ENCODE results near the gene NAA80. TPM values are rescaled to one million over a fixed set of nuclear protein-coding genes. Genes with fewer than 3 reads are reported as not detected.

Gene NAA80
- polyA plus RNA-seq, 1 donor = 9.6 TPM

DNA sequence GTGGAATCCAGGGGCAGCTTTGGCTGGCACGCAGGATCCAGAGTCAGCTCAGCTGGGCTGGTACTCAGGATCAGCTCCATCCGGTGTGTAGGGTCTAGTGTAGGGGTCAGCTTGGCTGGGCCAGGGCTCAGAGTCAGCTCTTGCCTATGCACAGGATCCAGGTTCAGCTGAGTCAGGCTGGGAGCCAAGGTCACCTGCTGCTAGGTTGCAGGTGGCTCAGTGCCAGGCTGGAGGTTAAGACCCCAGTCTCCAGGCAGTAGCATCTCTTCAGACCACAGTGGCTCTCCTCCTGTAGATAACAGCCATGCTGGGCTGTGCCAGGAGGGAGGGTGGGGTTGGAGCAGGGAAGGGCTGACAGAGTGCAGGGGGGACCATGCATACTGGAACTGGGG lies 1.8 kb downstream of the NAA80 start:
- Histone ChIP-seq H3K4me1 (ENCODE audit: control insufficient read depth, insufficient read depth, low read length) (peaks cover 33% of the 10 kb centered on the region), H3K27ac (ENCODE audit: low read length) (no peak overlapping the region), H3K9me3 (ENCODE audit: control insufficient read depth, low read depth, low read length) (no peaks in the 10 kb centered on the region), H3K4me3 (ENCODE audit: low read length) (no peak overlapping the region), H3K36me3 (ENCODE audit: control insufficient read depth, insufficient read depth, low read length) (no peaks in the 10 kb centered on the region), H3K27me3 (ENCODE audit: control insufficient read depth, insufficient read depth, low read length) (no peaks in the 10 kb centered on the region)
- no CpG with 5 or more reads among the region's 2 CpGs for WGBS (ENCODE audit: insufficient coverage, low lambda C conversion rate)
- DNase-seq = no peak

DNA sequence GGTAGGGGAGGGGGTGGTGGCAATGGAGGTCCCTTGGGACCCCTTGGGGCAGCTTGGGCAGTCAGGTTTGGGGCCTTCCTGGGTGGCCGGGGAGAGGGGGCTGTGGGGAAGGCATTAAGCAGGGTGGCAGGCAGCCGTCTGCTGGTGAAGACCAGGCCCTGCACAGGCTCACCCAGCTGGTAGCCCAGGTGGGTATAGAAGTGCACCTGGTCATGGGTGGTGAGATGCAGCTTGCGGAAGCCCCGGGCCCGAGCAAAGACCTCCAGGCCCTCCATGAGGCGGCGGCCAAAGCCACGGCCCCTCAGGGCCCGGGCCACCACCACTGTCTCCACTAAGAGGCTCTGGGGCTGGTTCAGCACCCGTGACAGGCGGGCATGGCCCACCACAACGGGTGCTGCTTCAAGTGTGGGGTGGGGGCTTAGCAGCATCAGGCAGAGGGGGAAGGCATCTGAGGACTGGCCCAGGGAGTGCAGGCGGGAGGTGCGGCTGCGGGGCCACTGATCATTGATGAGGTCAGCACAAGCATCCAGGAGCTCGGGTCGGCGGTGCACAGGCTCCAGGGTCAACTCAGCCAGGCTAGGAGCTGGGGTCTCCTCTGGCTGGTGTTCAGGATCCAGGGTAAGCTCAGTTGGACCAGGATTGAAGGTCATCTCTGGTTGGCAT lies 2.4 kb downstream of the NAA80 start:
- no CpG with 5 or more reads among the region's 18 CpGs for WGBS (ENCODE audit: insufficient coverage, low lambda C conversion rate)
- no peak overlapping the region for H3K4me3 ChIP-seq (ENCODE audit: low read length)
- no peaks in the 10 kb centered on the region for H3K9me3 ChIP-seq (ENCODE audit: control insufficient read depth, low read depth, low read length)
- no peak for DNase-seq
- H3K27ac ChIP-seq (ENCODE audit: low read length) = no peak overlapping the region
- no peaks in the 10 kb centered on the region for H3K27me3 ChIP-seq (ENCODE audit: control insufficient read depth, insufficient read depth, low read length)
- H3K36me3 ChIP-seq (ENCODE audit: control insufficient read depth, insufficient read depth, low read length) = no peaks in the 10 kb centered on the region
- peaks cover 29% of the 10 kb centered on the region for H3K4me1 ChIP-seq (ENCODE audit: control insufficient read depth, insufficient read depth, low read length)

DNA sequence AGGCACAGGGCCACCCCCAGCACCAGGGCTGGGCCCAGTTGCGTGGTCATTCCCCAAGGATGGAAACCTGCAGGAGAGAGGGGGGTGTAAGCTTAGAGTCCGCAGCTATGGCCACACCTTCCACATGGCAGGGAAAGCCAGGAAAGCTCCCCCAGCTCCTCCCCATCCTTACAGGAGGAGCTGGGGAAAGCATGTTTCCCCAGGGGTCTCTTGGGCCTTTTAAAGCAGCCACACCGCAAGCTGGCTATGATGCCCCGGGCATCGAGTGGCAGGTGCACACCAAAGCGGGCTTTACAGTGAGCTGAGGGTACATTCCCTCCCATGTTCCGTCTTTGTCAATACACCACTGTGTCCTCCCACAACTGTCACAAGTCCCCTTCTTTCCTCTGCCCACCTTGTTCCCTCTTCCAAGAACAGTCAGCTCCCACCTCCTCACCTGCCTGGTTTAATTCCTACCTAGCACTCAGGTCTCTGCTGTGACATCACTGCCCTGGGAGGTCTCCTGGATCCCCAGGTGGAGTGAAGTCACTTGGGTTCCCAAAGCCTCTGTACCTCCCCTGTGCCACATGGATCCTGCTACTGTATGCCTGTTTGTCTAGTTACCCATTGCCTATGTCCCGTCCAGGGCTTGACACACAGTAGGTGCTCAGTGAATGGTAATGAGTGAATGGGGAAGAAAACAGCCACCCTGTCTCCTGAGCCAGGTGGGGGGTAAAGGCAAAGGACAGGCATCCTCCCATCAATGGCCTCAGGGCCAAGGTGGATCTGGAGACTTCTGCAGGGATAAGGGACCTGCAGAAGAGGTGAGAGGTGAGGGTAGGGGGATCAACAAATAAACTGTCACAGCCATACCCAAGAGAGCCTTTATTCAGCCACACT lies 3.4 kb downstream of the NAA80 start:
- Histone ChIP-seq H3K27ac (ENCODE audit: low read length) (no peak overlapping the region), H3K4me1 (ENCODE audit: control insufficient read depth, insufficient read depth, low read length) (peaks cover 37% of the 10 kb centered on the region), H3K36me3 (ENCODE audit: control insufficient read depth, insufficient read depth, low read length) (no peaks in the 10 kb centered on the region), H3K4me3 (ENCODE audit: low read length) (no peak overlapping the region), H3K27me3 (ENCODE audit: control insufficient read depth, insufficient read depth, low read length) (no peaks in the 10 kb centered on the region), H3K9me3 (ENCODE audit: control insufficient read depth, low read depth, low read length) (no peaks in the 10 kb centered on the region)
- DNase-seq = no peak
- no CpG with 5 or more reads among the region's 8 CpGs for WGBS (ENCODE audit: insufficient coverage, low lambda C conversion rate)

DNA sequence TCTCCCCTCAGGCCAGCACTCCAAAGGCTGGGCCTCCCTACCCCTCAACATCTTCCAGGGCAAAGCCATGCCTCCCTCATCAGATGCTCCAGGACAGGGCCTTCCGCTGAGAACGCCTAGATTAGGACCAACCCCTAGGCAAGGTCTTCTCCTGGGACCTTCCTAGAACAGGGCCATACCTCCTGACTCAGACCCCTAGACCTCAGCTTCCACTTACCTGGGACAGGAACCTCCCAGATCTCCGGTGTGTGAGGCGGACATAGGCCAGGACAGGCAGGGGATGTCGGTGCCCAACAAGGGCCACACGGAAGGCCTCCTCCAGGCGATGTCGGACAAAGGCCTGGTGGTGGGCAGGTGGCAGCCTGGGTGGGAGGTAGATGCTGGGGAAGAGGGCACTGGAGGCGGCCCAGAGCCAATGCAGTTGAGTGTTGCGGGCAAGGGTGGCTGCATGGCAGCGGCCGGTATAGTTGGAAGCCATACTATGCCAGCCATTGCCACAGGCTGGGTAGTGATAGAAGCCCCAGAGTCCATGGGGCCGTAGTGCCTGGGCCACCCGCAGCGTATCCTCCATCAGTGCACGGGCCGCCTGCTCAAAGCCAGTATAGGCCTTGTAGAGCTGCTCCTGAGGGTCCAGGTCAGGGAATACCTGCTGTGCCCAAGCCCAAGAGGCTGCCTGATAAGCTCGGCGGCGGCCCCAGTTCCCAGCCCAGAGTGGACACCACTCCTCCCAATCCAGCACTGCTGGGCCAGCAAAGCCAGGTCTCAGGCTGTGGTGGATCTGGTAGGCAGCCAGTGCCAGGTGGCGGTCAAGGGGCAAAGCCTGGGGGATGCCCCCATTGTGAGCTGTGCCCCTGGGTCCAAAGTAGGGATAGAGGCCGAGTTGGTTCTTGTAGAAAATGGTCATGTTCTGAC lies 4.5 kb downstream of the NAA80 start:
- Histone ChIP-seq H3K4me3 (ENCODE audit: low read length) (no peak overlapping the region), H3K36me3 (ENCODE audit: control insufficient read depth, insufficient read depth, low read length) (peaks cover 7% of the 10 kb centered on the region), H3K9me3 (ENCODE audit: control insufficient read depth, low read depth, low read length) (no peaks in the 10 kb centered on the region), H3K27ac (ENCODE audit: low read length) (no peak overlapping the region), H3K27me3 (ENCODE audit: control insufficient read depth, insufficient read depth, low read length) (no peaks in the 10 kb centered on the region), H3K4me1 (ENCODE audit: control insufficient read depth, insufficient read depth, low read length) (peaks cover 34% of the 10 kb centered on the region)
- no CpG with 5 or more reads among the region's 22 CpGs for WGBS (ENCODE audit: insufficient coverage, low lambda C conversion rate)
- DNase-seq = no peak

DNA sequence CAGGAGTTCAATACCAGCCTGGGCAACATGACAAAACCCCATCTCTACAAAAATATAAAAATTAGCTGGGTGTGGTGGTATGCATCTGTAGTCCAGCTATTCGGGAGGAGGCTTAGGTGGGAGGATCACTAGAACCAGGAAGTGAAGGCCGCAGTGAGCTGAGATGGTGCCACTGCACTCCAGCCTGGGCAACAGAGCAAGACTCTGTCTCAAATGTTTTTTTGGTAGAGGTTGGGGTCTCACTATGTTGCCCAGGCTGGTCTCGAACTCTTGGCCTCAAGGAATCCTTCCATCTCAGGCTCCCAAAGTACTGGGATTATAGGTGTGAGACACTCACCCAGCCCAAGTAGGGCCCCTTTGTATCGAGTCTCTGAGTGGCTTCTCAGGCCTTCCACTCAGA lies 5.1 kb downstream of the NAA80 start:
- DNase-seq = no peak
- peaks cover 32% of the 10 kb centered on the region for H3K4me1 ChIP-seq (ENCODE audit: control insufficient read depth, insufficient read depth, low read length)
- no CpG with 5 or more reads among the region's 4 CpGs for WGBS (ENCODE audit: insufficient coverage, low lambda C conversion rate)
- no peak overlapping the region for H3K27ac ChIP-seq (ENCODE audit: low read length)
- no peaks in the 10 kb centered on the region for H3K9me3 ChIP-seq (ENCODE audit: control insufficient read depth, low read depth, low read length)
- no peak overlapping the region for H3K4me3 ChIP-seq (ENCODE audit: low read length)
- no peaks in the 10 kb centered on the region for H3K27me3 ChIP-seq (ENCODE audit: control insufficient read depth, insufficient read depth, low read length)
- peaks cover 13% of the 10 kb centered on the region for H3K36me3 ChIP-seq (ENCODE audit: control insufficient read depth, insufficient read depth, low read length)

DNA sequence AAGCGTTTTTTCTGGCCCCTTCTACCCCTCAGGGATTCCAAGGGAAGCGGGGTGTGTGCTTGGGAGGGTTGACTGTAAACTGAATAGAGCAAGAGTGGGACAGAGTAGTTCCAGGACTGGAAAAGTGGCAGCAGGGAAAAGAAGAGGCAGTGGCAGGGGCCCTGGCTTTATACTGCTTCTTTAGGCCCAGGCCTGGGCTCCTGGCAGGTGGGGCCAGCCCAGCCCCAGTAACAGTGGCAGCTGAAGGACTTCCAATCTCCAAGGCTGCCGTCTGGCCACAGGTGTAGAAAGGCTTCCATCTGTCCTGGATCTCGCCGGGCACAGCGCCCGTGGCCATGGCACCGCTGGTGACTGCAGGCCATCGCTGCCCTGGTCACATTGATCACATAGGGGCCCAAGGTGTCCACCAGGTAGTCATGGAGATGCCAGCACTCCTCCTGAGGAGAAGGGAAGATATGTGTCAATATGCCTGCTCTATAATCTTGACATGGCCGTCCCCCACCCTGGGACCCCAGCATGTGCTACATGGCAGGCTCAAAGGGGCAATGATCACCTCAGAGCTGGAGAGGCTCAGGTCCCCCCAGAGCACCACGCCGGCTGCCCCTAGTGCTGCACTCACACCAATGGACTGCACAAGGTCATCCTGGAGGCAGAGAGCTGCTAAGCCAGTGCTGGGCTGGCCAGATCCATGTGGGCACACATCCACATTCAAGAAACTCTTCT lies 6.0 kb downstream of the NAA80 start:
- H3K27ac ChIP-seq (ENCODE audit: low read length) = peak overlapping the region; percentile 50
- H3K4me1 ChIP-seq (ENCODE audit: control insufficient read depth, insufficient read depth, low read length) = peaks cover 25% of the 10 kb centered on the region
- H3K36me3 ChIP-seq (ENCODE audit: control insufficient read depth, insufficient read depth, low read length) = peaks cover 22% of the 10 kb centered on the region
- H3K9me3 ChIP-seq (ENCODE audit: control insufficient read depth, low read depth, low read length) = no peaks in the 10 kb centered on the region
- DNase-seq = no peak
- WGBS (ENCODE audit: insufficient coverage, low lambda C conversion rate) = no CpG with 5 or more reads among the region's 12 CpGs
- H3K4me3 ChIP-seq (ENCODE audit: low read length) = no peak overlapping the region
- no peaks in the 10 kb centered on the region for H3K27me3 ChIP-seq (ENCODE audit: control insufficient read depth, insufficient read depth, low read length)

DNA sequence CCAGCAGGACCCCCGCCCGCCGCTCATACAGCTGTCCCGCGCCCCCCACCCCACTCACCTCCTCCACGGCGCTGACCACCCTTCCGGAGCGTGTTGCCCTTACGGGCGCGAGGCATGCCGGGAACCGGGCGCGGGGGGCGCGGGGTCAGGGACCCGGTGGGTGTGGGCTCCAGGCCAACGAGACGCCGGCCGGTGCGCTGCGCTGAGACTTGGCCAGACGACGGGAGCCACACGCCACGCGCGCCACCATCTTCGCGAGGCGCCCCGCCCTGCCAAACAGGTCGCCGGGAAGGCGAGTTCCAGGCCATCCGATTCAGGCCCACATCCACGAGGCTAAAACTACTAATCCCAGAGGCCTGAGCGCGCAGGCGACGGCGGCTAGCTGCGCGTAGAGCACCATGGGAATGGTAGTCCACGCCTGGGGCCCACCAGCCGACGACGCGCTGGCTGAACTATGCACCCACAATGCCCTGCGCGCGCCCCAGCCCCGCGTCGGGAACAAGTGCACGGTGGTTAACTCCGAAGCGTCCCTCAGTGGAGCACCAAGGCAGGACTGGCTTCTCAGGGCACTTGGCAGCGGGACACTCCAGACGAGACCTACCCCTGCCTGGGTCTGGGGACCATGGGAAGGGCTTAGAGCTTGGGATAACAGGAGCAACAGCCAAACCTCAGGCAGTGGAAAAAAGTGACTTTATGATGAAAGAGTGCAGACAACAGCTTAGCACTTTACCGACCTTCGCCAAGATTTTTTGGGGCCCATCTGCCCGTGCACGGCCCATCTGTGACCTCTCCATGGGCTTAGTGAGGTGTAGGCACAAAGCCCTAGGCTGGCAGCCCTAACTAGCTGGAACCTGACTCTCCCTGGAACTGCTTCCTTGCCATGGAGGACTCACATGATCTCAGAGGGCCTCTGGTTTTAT lies 6.8 kb downstream of the NAA80 start, which contains the start of gene IFRD2:
TSS of gene IFRD2 (minus strand) at position 271 of the 920 bp plus-strand sequence. CDS start at position 116, 155 bp downstream.
- H3K36me3 ChIP-seq (ENCODE audit: control insufficient read depth, insufficient read depth, low read length) = peaks cover 30% of the 10 kb centered on the region
- no peaks in the 10 kb centered on the region for H3K27me3 ChIP-seq (ENCODE audit: control insufficient read depth, insufficient read depth, low read length)
- peak within 1 kb of the TSS; percentile 58 for H3K27ac ChIP-seq (ENCODE audit: low read length)
- WGBS (ENCODE audit: insufficient coverage, low lambda C conversion rate) = no CpG with 5 or more reads among the region's 67 CpGs
- peak within 1 kb of the TSS; percentile 74 for H3K4me3 ChIP-seq (ENCODE audit: low read length)
- DNase-seq = peak; percentile 99
- H3K9me3 ChIP-seq (ENCODE audit: control insufficient read depth, low read depth, low read length) = no peaks in the 10 kb centered on the region
- H3K4me1 ChIP-seq (ENCODE audit: control insufficient read depth, insufficient read depth, low read length) = peaks cover 21% of the 10 kb centered on the region

DNA sequence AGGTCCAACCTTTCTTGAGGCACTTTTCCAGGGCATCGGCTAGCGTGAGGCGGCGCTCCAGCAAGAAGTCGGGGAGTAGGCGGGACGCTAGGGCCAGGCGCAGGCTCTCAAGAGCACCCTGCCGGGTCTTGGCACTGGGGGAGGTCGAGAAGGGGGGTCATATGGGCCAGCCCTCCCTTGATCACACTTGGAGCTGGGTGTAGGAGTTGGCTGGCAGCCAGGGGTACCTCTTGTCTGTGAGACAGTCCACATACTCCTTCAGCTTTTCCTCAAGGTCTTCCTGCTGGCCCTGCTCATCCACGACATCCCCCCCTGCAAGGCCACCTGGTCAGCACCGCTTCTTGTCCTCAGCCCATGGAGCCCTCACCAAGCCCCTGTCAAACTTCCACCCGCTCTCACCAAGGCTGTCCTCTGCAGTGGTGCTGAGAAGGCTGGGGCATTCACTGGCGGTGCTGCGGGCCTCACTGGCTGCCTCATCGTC lies 9.0 kb downstream of the NAA80 start:
- H3K9me3 ChIP-seq (ENCODE audit: control insufficient read depth, low read depth, low read length) = no peaks in the 10 kb centered on the region
- H3K27me3 ChIP-seq (ENCODE audit: control insufficient read depth, insufficient read depth, low read length) = no peaks in the 10 kb centered on the region
- WGBS (ENCODE audit: insufficient coverage, low lambda C conversion rate) = 90% methylated on average over 2 of the region's 16 CpGs
- H3K36me3 ChIP-seq (ENCODE audit: control insufficient read depth, insufficient read depth, low read length) = peaks cover 38% of the 10 kb centered on the region
- H3K4me1 ChIP-seq (ENCODE audit: control insufficient read depth, insufficient read depth, low read length) = peaks cover 21% of the 10 kb centered on the region
- H3K27ac ChIP-seq (ENCODE audit: low read length) = peak overlapping the region; percentile 30
- H3K4me3 ChIP-seq (ENCODE audit: low read length) = no peak overlapping the region
- DNase-seq = no peak

DNA sequence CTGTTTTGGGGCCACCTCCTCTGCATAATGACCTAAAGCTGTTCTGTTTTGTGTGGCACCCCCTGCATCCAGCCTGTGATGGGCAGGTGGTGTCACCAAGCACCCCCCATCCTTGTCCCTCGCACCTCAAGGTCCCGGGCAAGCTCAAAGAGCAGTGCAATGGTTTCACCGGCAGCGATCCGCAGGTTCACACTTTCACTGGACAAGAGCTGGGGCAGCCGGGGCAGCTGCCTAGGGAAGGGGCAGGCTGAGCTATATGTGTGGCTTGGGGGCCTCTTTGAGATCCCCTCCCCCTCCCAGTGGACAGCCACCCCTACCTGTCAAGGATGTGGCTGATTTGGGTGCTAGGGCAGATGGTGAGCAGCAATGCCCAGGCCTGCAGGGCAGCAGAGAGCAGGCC lies 10.1 kb downstream of the NAA80 start:
- H3K9me3 ChIP-seq (ENCODE audit: control insufficient read depth, low read depth, low read length) = no peaks in the 10 kb centered on the region
- peaks cover 21% of the 10 kb centered on the region for H3K4me1 ChIP-seq (ENCODE audit: control insufficient read depth, insufficient read depth, low read length)
- no peak for DNase-seq
- no peaks in the 10 kb centered on the region for H3K27me3 ChIP-seq (ENCODE audit: control insufficient read depth, insufficient read depth, low read length)
- no CpG with 5 or more reads among the region's 6 CpGs for WGBS (ENCODE audit: insufficient coverage, low lambda C conversion rate)
- no peak overlapping the region for H3K4me3 ChIP-seq (ENCODE audit: low read length)
- peaks cover 38% of the 10 kb centered on the region for H3K36me3 ChIP-seq (ENCODE audit: control insufficient read depth, insufficient read depth, low read length)
- H3K27ac ChIP-seq (ENCODE audit: low read length) = no peak overlapping the region
